ENCODE measurements around the gene APOE. TPM values are rescaled to one million over a fixed set of nuclear protein-coding genes. Genes with fewer than 3 reads are reported as not detected.

APOE gene
- total and polyA plus RNA-seq, 2 of the 8 experiments (the other 6 are each of a cell fraction or from before 2014, with no cell fraction given): 629 to 1,258 TPM

GRCh38 chr19:44886141-44886540 lies 19.5 kb upstream of the APOE start:
- FAIRE-seq: no peak
- Histone ChIP-seq H3K79me1 (ENCODE audit: low read depth, low read length) (no peaks in the 10 kb centered on the region), H4K5ac (ENCODE audit: insufficient read length, low read depth, low read length) (no peak overlapping the region), H3K14ac (ENCODE audit: insufficient read length) (no peak overlapping the region), H4K91ac (replicated peaks; ENCODE audit: insufficient read length, low read length) (no peak overlapping the region), H3K23ac (ENCODE audit: insufficient read length) (no peak overlapping the region), H4K20me1 (replicated peaks in 1 of 2; ENCODE audit: control insufficient read depth in 1 of 2, insufficient read depth in 2 of 2, low read length in 2 of 2) (peaks cover 3 to 6% of the 10 kb centered on the region in 2 experiments), H3K4me2 (ENCODE audit: insufficient read depth in 1 of 2, low read depth in 2 of 2, low read length in 2 of 2) (no peak overlapping the region), H2AFZ (ENCODE audit: low read length) (no peak overlapping the region), H3K9ac (replicated peaks in 1 of 4; ENCODE audit: extremely low read depth in 1 of 4, low read depth in 3 of 4, low read length in 3 of 4) (no peak overlapping the region), H3K79me2 (ENCODE audit: control insufficient read depth in 1 of 2, insufficient read depth in 2 of 2, low read length in 2 of 2) (no peaks in the 10 kb centered on the region), H2AK5ac (ENCODE audit: low read depth, low read length) (no peak overlapping the region), H3K9me3 (ENCODE audit: insufficient read depth in 2 of 2, low read depth in 1 of 2, low read length in 1 of 2) (no peaks in the 10 kb centered on the region), H3K36me3 (ENCODE audit: control insufficient read depth in 2 of 4, insufficient read depth in 4 of 4, low read length in 3 of 4) (peaks cover 6 to 45% (median 15%) of the 10 kb centered on the region in 4 experiments; a peak in 6 of 8 replicates), H2BK15ac (ENCODE audit: low read length) (no peak overlapping the region), H3K4ac (replicated peaks; ENCODE audit: insufficient read length, low read depth, low read length) (no peak overlapping the region), H3K4me3 (ENCODE audit: extremely low read depth in 1 of 4, insufficient read depth in 2 of 4, low read depth in 3 of 4, low read length in 4 of 4) (no peak overlapping the region), H3K18ac (ENCODE audit: extremely low read depth, low read length) (no peak overlapping the region), H3K4me1 (replicated peaks in 1 of 4; ENCODE audit: control insufficient read depth in 3 of 4, insufficient read depth in 4 of 4, low read length in 3 of 4) (peaks cover 0 to 6% (median 0%) of the 10 kb centered on the region in 4 experiments; a peak in 2 of 7 replicates), H4K8ac (ENCODE audit: extremely low read depth, insufficient read depth, low read length) (peak overlapping the region; percentile 51; the same call in 1 of the 2 replicates), H3K27ac (ENCODE audit: low read depth, low read length) (no peak overlapping the region), H2BK12ac (ENCODE audit: low read depth, low read length) (no peak overlapping the region), H3K23me2 (ENCODE audit: low read depth, low read length) (peaks cover 9% of the 10 kb centered on the region), H3K27me3 (replicated peaks in 1 of 4; ENCODE audit: control insufficient read depth in 3 of 4, extremely low read depth in 1 of 4, insufficient read depth in 3 of 4, low read length in 3 of 4) (no peaks in the 10 kb centered on the region), H2BK5ac (ENCODE audit: low read depth, low read length) (no peak overlapping the region), H2BK20ac (ENCODE audit: low read length) (no peak overlapping the region), H3K56ac (replicated peaks; ENCODE audit: insufficient read length, low read depth, low read length) (no peak overlapping the region), H2BK120ac (replicated peaks; ENCODE audit: low read depth, low read length) (no peak overlapping the region)
- WGBS, 2 experiments (ENCODE audit: extremely low coverage in 1 of 2, insufficient coverage in 1 of 2, insufficient read length in 1 of 2, insufficient replicate concordance in 2 of 2, low coverage in 1 of 2, low lambda C conversion rate in 2 of 2, missing lambda C conversion rate in 1 of 2): 91% methylated on average over 6 of the region's 6 CpGs; no CpG with 5 or more reads in 1 of the 2 experiments
- ChIA-PET CTCF (ENCODE audit: partially characterized antibody) (interaction anchor here (0.8 to 1.1 kb wide), 2 partner anchors 8 to 58 kb away, joined by 4 read pairs; no protein-coding TSS in a partner anchor), POLR2A (ENCODE audit: partially characterized antibody) (interaction anchor here (0.6 to 13.6 kb wide), 7 partner anchors 10 to 206 kb away, joined by 3 to 109 read pairs (median 3); partner anchors contain the start of gene APOE)
- DNase-seq (ENCODE audit: low read depth in 1 of 2, low spot score in 2 of 2): no peak
- TF ChIP-seq NRF1 (IDR thresholded peaks at IDR 0.05; ENCODE audit: low read depth, low read length) (no peak), FOSL1 (IDR thresholded peaks at IDR 0.05; ENCODE audit: insufficient read depth, low read depth, low read length) (no peak), MAFK (IDR thresholded peaks at IDR 0.05; ENCODE audit: low read depth, low read length) (no peak), NANOG (IDR thresholded peaks at IDR 0.05; ENCODE audit: insufficient read depth, low read depth, low read length, poor library complexity, severe bottlenecking) (no peak), BACH1 (IDR thresholded peaks at IDR 0.05; ENCODE audit: low read length) (no peak), SAP30 (IDR thresholded peaks at IDR 0.05; ENCODE audit: insufficient read depth, insufficient replicate concordance, low read length) (no peak), POLR2A (IDR thresholded peaks at IDR 0.05; ENCODE audit: control extremely low read depth in 1 of 2, low read depth in 2 of 2, low read length in 2 of 2) (no peak), YY1 (IDR thresholded peaks at IDR 0.05; ENCODE audit: low read depth, low read length) (no peak), SIX5 (IDR thresholded peaks at IDR 0.05; ENCODE audit: low read depth, low read length) (no peak), CHD2 (IDR thresholded peaks at IDR 0.05; ENCODE audit: low read length) (no peak), EP300 (IDR thresholded peaks at IDR 0.05; ENCODE audit: borderline replicate concordance in 1 of 2, low read depth in 2 of 2, low read length in 2 of 2) (no peak), TEAD4 (IDR thresholded peaks at IDR 0.05; ENCODE audit: low read depth, low read length) (no peak), RAD21 (IDR thresholded peaks at IDR 0.05 in 1 of 2, conservative IDR thresholded peaks at IDR 0.05 in 1 of 2; ENCODE audit: low read depth in 2 of 2, low read length in 2 of 2) (no peak)

All from H1 (cell line).